Activated T-helper 17 cell treated with anti-CD3 and anti-CD28 coated beads, Interleukin-2, amount 50 U/mL, for 72 hours (primary cell): ENCODE results near the gene ALK. TPM values are rescaled to one million over a fixed set of nuclear protein-coding genes. Genes with fewer than 3 reads are reported as not detected.
"Not testable (repeated sequence)": the region's sequence is repeated elsewhere in the genome, so short reads cannot be mapped to it uniquely, and the experiment has no call there.

Experiments used
- ATAC-seq: fragments of 150-1000 bp; cut with Tn5 transposase; replicated peaks from 2 replicates; pipeline ENCODE4 v1.10.0; 2021; ENCODE audit warnings: mild to moderate bottlenecking, moderate library complexity
- H3K27ac Mint-ChIP-seq: one replicate; pipeline ENCODE4 v1.8.0; 2022; ENCODE audit warnings: mixed read lengths
- H3K27me3 Mint-ChIP-seq: one replicate; pipeline ENCODE4 v1.8.0; 2022; ENCODE audit warnings: mixed read lengths
- H3K36me3 Mint-ChIP-seq: one replicate; pipeline ENCODE4 v1.8.0; 2022; ENCODE audit warnings: low read depth, mild to moderate bottlenecking, mixed read lengths
- H3K4me1 Mint-ChIP-seq: one replicate; pipeline ENCODE4 v1.8.0; 2022; ENCODE audit warnings: mixed read lengths
- H3K4me3 Mint-ChIP-seq: one replicate; pipeline ENCODE4 v1.8.0; 2022; ENCODE audit warnings: mild to moderate bottlenecking, mixed read lengths
- H3K9me3 Mint-ChIP-seq: one replicate; pipeline ENCODE4 v1.8.0; 2022; ENCODE audit warnings: mixed read lengths
- total RNA-seq, 2 donors: library from RNA; stranded (reverse); gene quantifications; one replicate each; pipeline ENCODE4 v1.2.3, GENCODE V29; 2022

Gene ALK
- total RNA-seq, 2 donors from 2014 or later = not detected

GRCh38 chr2:29755233-29755632 lies 166.2 kb downstream of the ALK start:
- no peaks in the 10 kb centered on the region for H3K36me3 Mint-ChIP-seq
- H3K27me3 Mint-ChIP-seq = peaks cover 9% of the 10 kb centered on the region
- H3K9me3 Mint-ChIP-seq = no peaks in the 10 kb centered on the region
- H3K4me3 Mint-ChIP-seq = no peak overlapping the region
- H3K4me1 Mint-ChIP-seq = no peaks in the 10 kb centered on the region
- no peak overlapping the region for H3K27ac Mint-ChIP-seq
- no peak for ATAC-seq

DNA sequence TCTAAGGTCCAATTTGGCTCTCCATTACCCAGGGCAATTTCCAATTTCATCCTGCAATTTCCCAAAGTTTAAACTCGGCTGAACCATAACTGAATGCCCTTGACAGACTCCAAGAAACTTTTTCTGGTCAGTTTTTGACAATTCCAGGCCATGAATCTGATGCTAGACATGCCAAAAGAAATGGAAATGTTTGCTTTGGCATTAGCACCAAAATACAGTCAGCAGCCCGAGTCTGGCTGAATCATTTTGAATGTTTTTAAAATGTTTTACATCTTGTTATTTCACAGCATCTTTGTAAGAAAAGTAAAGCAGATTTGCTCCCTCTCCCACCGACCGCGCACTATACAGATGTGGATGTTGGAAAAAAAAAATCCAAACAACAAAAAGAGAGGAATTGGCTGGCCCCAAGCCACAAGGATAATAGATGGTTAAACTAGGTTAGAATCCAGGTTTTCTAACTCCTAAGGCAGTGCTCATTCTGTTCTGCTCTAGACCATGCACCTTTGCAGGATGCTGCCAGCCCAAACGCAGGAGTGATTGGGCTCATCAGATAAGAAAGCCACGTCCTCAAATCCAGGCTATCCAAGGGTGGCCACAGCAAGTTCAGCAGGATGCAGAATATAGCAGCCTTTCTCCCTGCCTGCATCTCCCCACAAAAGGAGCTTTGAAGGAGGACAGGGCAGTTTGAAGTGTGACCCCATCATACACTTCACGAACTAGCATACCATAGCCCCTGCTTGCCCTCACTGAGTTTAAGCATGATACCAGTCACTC lies 167.5 kb downstream of the ALK start:
- no peak for ATAC-seq
- Mint-ChIP-seq H3K9me3 (no peaks in the 10 kb centered on the region), H3K4me1 (no peaks in the 10 kb centered on the region), H3K4me3 (no peak overlapping the region), H3K27me3 (peaks cover 6% of the 10 kb centered on the region), H3K27ac (no peak overlapping the region), H3K36me3 (no peaks in the 10 kb centered on the region)

- H3K27ac Mint-ChIP-seq = no peak overlapping the region
- no peak overlapping the region for H3K4me3 Mint-ChIP-seq
- no peaks in the 10 kb centered on the region for H3K9me3 Mint-ChIP-seq
- peaks cover 3% of the 10 kb centered on the region for H3K27me3 Mint-ChIP-seq
- no peaks in the 10 kb centered on the region for H3K36me3 Mint-ChIP-seq
- no peak for ATAC-seq
- no peaks in the 10 kb centered on the region for H3K4me1 Mint-ChIP-seq
Observed at GRCh38 chr2:29751390-29751789, 170.0 kb downstream of the ALK start.

GRCh38 chr2:29750463-29750862 lies 170.9 kb downstream of the ALK start:
- H3K4me1 Mint-ChIP-seq, H3K4me3 Mint-ChIP-seq, ATAC-seq, H3K9me3 Mint-ChIP-seq, H3K27me3 Mint-ChIP-seq, H3K27ac Mint-ChIP-seq, H3K36me3 Mint-ChIP-seq: not testable (repeated sequence)

DNA sequence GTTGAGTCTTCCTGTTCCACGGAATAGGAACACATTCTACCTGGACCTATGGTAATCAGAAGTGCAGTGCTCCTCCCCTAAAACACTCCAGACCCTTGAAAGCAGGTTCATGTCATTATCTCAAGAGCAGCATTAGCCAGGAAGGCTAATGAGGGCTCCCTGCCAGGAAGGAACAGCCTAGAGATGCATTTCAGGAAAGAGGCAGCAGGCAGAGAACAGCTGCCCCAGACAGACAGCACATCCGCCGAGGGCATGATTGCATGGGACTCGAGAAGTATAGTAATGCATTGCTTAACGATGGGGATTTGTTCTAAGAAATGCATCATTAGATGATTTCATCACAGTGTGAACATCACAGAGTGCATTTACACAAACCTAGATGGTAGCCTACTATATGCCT lies 171.5 kb downstream of the ALK start:
- H3K4me1 Mint-ChIP-seq = no peaks in the 10 kb centered on the region
- no peak overlapping the region for H3K27ac Mint-ChIP-seq
- no peak overlapping the region for H3K4me3 Mint-ChIP-seq
- no peaks in the 10 kb centered on the region for H3K36me3 Mint-ChIP-seq
- peaks cover 3% of the 10 kb centered on the region for H3K27me3 Mint-ChIP-seq
- ATAC-seq = no peak
- no peaks in the 10 kb centered on the region for H3K9me3 Mint-ChIP-seq

DNA sequence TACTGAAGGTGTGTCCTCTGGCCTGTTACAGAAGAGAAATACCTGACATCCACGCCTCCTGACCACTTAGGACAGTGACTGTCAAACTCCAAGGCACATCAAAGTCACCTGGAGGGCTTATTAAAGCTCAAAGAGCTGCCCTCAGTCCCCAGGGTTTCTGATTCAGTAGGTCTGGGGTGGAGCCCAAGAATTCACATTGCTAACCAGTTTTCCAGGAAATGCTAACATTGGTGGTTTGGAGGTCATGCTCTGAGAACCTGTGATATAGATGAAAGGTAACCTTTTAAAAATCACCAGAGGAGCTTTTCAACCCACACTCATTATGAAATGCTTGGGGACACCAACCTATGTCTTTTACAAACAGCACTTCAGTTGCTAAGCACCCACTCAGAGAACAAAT lies 172.3 kb downstream of the ALK start:
- Mint-ChIP-seq H3K4me3 (no peak overlapping the region), H3K4me1 (no peaks in the 10 kb centered on the region), H3K9me3 (no peaks in the 10 kb centered on the region), H3K27me3 (peaks cover 5% of the 10 kb centered on the region), H3K27ac (no peak overlapping the region), H3K36me3 (no peaks in the 10 kb centered on the region)
- no peak for ATAC-seq

- H3K4me1 Mint-ChIP-seq = no peaks in the 10 kb centered on the region
- H3K36me3 Mint-ChIP-seq = no peaks in the 10 kb centered on the region
- H3K9me3 Mint-ChIP-seq = no peaks in the 10 kb centered on the region
- no peak overlapping the region for H3K27ac Mint-ChIP-seq
- peak; percentile 94 for ATAC-seq
- no peak overlapping the region for H3K4me3 Mint-ChIP-seq
- peaks cover 7% of the 10 kb centered on the region for H3K27me3 Mint-ChIP-seq
Observed at GRCh38 chr2:29747786-29748470, 173.5 kb downstream of the ALK start.

DNA sequence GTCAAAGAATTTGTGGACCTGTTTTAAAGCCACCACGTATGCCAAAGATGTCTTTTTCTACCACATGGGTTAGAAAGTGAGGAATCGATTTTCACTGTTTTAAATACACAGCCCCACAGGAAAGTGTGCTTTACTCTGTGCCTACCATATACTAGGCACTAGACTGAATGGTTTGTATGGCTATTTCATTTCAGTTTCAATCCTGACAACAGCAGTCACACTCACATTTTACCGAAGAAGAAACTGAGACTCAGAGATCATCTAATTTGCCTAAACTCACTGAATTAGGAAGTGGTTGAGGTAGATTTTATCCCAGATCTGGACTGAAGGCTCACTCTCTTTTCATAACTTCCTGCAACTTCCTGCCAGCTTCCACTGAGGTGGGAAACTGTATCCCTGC lies 176.4 kb downstream of the ALK start:
- H3K4me1 Mint-ChIP-seq = no peaks in the 10 kb centered on the region
- no peak for ATAC-seq
- H3K27ac Mint-ChIP-seq = no peak overlapping the region
- no peaks in the 10 kb centered on the region for H3K36me3 Mint-ChIP-seq
- no peak overlapping the region for H3K4me3 Mint-ChIP-seq
- H3K9me3 Mint-ChIP-seq = no peaks in the 10 kb centered on the region
- H3K27me3 Mint-ChIP-seq = peaks cover 4% of the 10 kb centered on the region

DNA sequence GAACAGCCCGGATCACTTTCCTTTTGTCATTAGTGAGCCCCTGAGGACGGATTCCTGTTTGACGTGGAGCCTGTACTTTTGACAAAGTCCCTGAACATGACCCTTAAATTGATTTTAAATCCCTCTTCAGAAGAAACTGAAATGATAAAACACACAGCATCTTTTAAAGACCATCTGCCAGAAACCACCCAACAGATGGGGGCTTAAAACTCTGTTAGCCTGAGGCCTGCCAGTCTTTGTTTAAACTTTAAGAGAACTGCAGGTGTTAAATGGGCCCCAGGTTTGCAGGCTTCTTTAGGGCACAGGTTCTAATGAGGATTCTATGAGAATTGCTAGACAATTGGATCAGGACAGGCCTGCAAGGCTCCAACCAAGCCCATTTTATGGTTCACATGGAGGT lies 177.9 kb downstream of the ALK start:
- Mint-ChIP-seq H3K4me3 (no peak overlapping the region), H3K4me1 (no peaks in the 10 kb centered on the region), H3K27me3 (peaks cover 4% of the 10 kb centered on the region), H3K36me3 (no peaks in the 10 kb centered on the region), H3K27ac (no peak overlapping the region), H3K9me3 (no peaks in the 10 kb centered on the region)
- ATAC-seq = no peak

GRCh38 chr2:29742656-29743055 lies 178.7 kb downstream of the ALK start:
- ATAC-seq = no peak
- no peak overlapping the region for H3K27ac Mint-ChIP-seq
- H3K36me3 Mint-ChIP-seq = no peaks in the 10 kb centered on the region
- no peak overlapping the region for H3K4me3 Mint-ChIP-seq
- peaks cover 6% of the 10 kb centered on the region for H3K27me3 Mint-ChIP-seq
- no peaks in the 10 kb centered on the region for H3K4me1 Mint-ChIP-seq
- H3K9me3 Mint-ChIP-seq = no peaks in the 10 kb centered on the region

- no peaks in the 10 kb centered on the region for H3K36me3 Mint-ChIP-seq
- H3K27me3 Mint-ChIP-seq = peaks cover 10% of the 10 kb centered on the region
- no peaks in the 10 kb centered on the region for H3K4me1 Mint-ChIP-seq
- H3K27ac Mint-ChIP-seq = no peak overlapping the region
- ATAC-seq = no peak
- H3K4me3 Mint-ChIP-seq = no peak overlapping the region
- H3K9me3 Mint-ChIP-seq = no peaks in the 10 kb centered on the region
Observed at GRCh38 chr2:29741132-29741531, 180.3 kb downstream of the ALK start.

DNA sequence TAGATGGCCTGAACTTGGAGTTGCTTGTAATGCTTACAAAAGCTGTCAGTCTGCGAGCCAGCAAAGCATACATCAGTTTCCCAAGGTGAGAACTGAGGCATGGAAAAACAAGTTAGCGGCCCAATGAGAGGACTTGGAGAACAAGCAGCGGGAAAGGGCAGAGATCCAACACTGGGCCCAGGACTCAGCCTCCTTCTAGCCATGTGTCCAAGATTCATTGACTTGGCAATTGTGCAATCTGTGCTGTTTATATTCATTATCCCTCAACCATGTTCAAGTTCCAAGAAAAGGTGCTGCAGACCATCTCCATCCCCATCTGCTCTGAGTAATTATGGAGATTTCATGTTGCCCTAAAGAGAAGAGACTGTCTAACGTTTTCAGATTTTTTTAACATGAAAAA lies 187.4 kb downstream of the ALK start:
- no peak overlapping the region for H3K4me3 Mint-ChIP-seq
- no peaks in the 10 kb centered on the region for H3K36me3 Mint-ChIP-seq
- no peaks in the 10 kb centered on the region for H3K9me3 Mint-ChIP-seq
- no peaks in the 10 kb centered on the region for H3K4me1 Mint-ChIP-seq
- peaks cover 22% of the 10 kb centered on the region for H3K27me3 Mint-ChIP-seq
- no peak overlapping the region for H3K27ac Mint-ChIP-seq
- no peak for ATAC-seq

DNA sequence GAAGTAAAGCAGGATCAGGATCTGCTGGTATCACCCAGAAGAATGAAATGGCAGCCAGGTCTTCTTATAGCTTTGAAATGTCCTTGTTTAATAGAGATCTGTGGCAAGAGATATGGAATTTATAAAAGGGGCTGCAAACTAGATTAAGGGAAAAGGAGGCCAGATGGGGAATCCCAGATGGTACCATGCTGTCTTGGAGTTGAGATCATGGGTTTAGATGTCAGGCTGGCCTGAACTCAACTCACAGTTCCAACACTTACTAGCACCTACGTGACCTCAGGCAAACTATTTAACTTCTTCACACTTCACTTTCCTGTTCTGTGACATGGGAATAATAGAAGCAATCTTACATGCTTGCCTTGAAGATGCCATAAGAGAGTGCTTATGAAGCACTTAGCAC lies 188.2 kb downstream of the ALK start:
- Mint-ChIP-seq H3K36me3 (no peaks in the 10 kb centered on the region), H3K4me1 (no peaks in the 10 kb centered on the region), H3K4me3 (no peak overlapping the region), H3K27me3 (peaks cover 23% of the 10 kb centered on the region), H3K27ac (no peak overlapping the region), H3K9me3 (no peaks in the 10 kb centered on the region)
- ATAC-seq = no peak

GRCh38 chr2:29731948-29732347 lies 189.4 kb downstream of the ALK start:
- H3K4me1 Mint-ChIP-seq = no peaks in the 10 kb centered on the region
- no peak overlapping the region for H3K4me3 Mint-ChIP-seq
- no peak for ATAC-seq
- no peak overlapping the region for H3K27ac Mint-ChIP-seq
- H3K36me3 Mint-ChIP-seq = no peaks in the 10 kb centered on the region
- H3K27me3 Mint-ChIP-seq = peaks cover 18% of the 10 kb centered on the region
- H3K9me3 Mint-ChIP-seq = no peaks in the 10 kb centered on the region

GRCh38 chr2:29729932-29730331 lies 191.5 kb downstream of the ALK start:
- H3K9me3 Mint-ChIP-seq = no peaks in the 10 kb centered on the region
- H3K36me3 Mint-ChIP-seq = no peaks in the 10 kb centered on the region
- no peak for ATAC-seq
- no peaks in the 10 kb centered on the region for H3K4me1 Mint-ChIP-seq
- H3K27me3 Mint-ChIP-seq = peaks cover 13% of the 10 kb centered on the region
- H3K4me3 Mint-ChIP-seq = no peak overlapping the region
- H3K27ac Mint-ChIP-seq = no peak overlapping the region
